ENCODE data around the gene RNF168. TPM values are rescaled to one million over a fixed set of nuclear protein-coding genes. Genes with fewer than 3 reads are reported as not detected.
"Not testable (repeated sequence)": the region's sequence is repeated elsewhere in the genome, so short reads cannot be mapped to it uniquely, and the experiment has no call there.

Gene RNF168
- total and polyA plus RNA-seq, 7 experiments from 2014 or later: 8.5 to 55.9 (median 29.4) TPM

GRCh38 chr3:196431181-196432136 lies 72.1 kb downstream of the RNF168 start:
- peaks cover 0 to 10% (median 0%) of the 10 kb centered on the region in 3 experiments for H3K36me3 ChIP-seq (ENCODE audit: control insufficient read depth in 2 of 3, insufficient read depth in 3 of 3, low read length in 3 of 3)
- H3K4me1 ChIP-seq (ENCODE audit: control insufficient read depth in 2 of 2, insufficient read depth in 2 of 2, low read length in 2 of 2): peaks cover 4 to 6% of the 10 kb centered on the region in 2 donors
- peak overlapping the region; percentile 90 for H3K27ac ChIP-seq (ENCODE audit: low read depth, low read length)
- Mint-ChIP-seq H3K27ac (peak overlapping the region; percentile 68 to 95 (median 81)), H3K27me3 (peaks cover 0 to 2% (median 0%) of the 10 kb centered on the region in 5 donors), H3K36me3 (peaks cover 0 to 11% (median 8%) of the 10 kb centered on the region in 5 donors), H3K4me3 (peak overlapping the region; percentile 81 to 98 (median 86)), H3K4me1 (peaks cover 20 to 47% (median 38%) of the 10 kb centered on the region in 7 donors), H3K9me3 (peaks cover 0 to 6% (median 0%) of the 10 kb centered on the region in 11 donors)
- H3K9me3 ChIP-seq (ENCODE audit: control insufficient read depth in 2 of 3, low read length in 3 of 3): no peaks in the 10 kb centered on the region
- peak; percentile 8 to 65 (median 21) for DNase-seq
- intact Hi-C loops (cut with micrococcal nuclease): loop anchor here (1.0 to 10.0 kb wide), 17 partner anchors 25 to 1123 kb away; partner anchors contain the start of genes CEP19 (in 2 of the 2), FBXO45 (in 2 of the 2), PIGX (in 2 of the 2) and RNF168 (in 2 of the 2)
- ChIA-PET POLR2A (interaction anchor here (0.7 to 1.6 kb wide), 8 partner anchors 8 to 252 kb away, joined by 3 to 11 read pairs (median 4); partner anchors contain the start of gene DYNLT2B), CTCF (interaction anchor here (0.8 kb wide), 1 partner anchor 511 kb away, joined by 3 read pairs; the partner anchor contains the start of gene NCBP2)
- ATAC-seq: peak; percentile 21
- no peaks in the 10 kb centered on the region for H3K27me3 ChIP-seq (ENCODE audit: control insufficient read depth in 2 of 2, insufficient read depth in 2 of 2, low read length in 2 of 2)
- peak overlapping the region; percentile 100 for H3K4me3 ChIP-seq (ENCODE audit: low read length)

GRCh38 chr3:196428041-196428440 lies 75.5 kb downstream of the RNF168 start:
- Mint-ChIP-seq H3K36me3 (peaks cover 0 to 19% (median 16%) of the 10 kb centered on the region in 5 donors), H3K9me3 (peaks cover 0 to 6% (median 0%) of the 10 kb centered on the region in 11 donors), H3K27ac (no peak overlapping the region), H3K4me1 (peaks cover 21 to 70% (median 55%) of the 10 kb centered on the region in 7 donors), H3K4me3 (peak overlapping the region in 1 of 10 donors; percentile 39), H3K27me3 (peaks cover 0 to 2% (median 0%) of the 10 kb centered on the region in 5 donors)
- DNase-seq (no peak), ATAC-seq (no peak)
- no peak overlapping the region for H3K27ac ChIP-seq (ENCODE audit: low read depth, low read length)
- POLR2A ChIA-PET: no interaction called here
- intact Hi-C loops (cut with micrococcal nuclease): no loop called here
- no peaks in the 10 kb centered on the region for H3K9me3 ChIP-seq (ENCODE audit: control insufficient read depth in 2 of 3, low read length in 3 of 3)
- no peaks in the 10 kb centered on the region for H3K27me3 ChIP-seq (ENCODE audit: control insufficient read depth in 2 of 2, insufficient read depth in 2 of 2, low read length in 2 of 2)
- CTCF ChIA-PET: no interaction called here
- H3K4me3 ChIP-seq (ENCODE audit: low read length): no peak overlapping the region
- H3K4me1 ChIP-seq (ENCODE audit: control insufficient read depth in 2 of 2, insufficient read depth in 2 of 2, low read length in 2 of 2): peaks cover 3 to 4% of the 10 kb centered on the region in 2 donors
- H3K36me3 ChIP-seq (ENCODE audit: control insufficient read depth in 2 of 3, insufficient read depth in 3 of 3, low read length in 3 of 3): peaks cover 0 to 10% (median 0%) of the 10 kb centered on the region in 3 experiments

GRCh38 chr3:196424421-196424820 lies 79.1 kb downstream of the RNF168 start:
- H3K27me3 Mint-ChIP-seq; H3K27ac Mint-ChIP-seq; H3K27ac ChIP-seq (ENCODE audit: low read depth, low read length); H3K27me3 ChIP-seq (ENCODE audit: control insufficient read depth in 2 of 2, insufficient read depth in 2 of 2, low read length in 2 of 2); H3K4me3 Mint-ChIP-seq; POLR2A ChIA-PET; intact Hi-C loops (cut with micrococcal nuclease); H3K9me3 ChIP-seq (ENCODE audit: control insufficient read depth in 2 of 3, low read length in 3 of 3); H3K36me3 ChIP-seq (ENCODE audit: control insufficient read depth in 2 of 3, insufficient read depth in 3 of 3, low read length in 3 of 3); ATAC-seq; H3K4me1 ChIP-seq (ENCODE audit: control insufficient read depth in 2 of 2, insufficient read depth in 2 of 2, low read length in 2 of 2); H3K9me3 Mint-ChIP-seq; DNase-seq; H3K4me3 ChIP-seq (ENCODE audit: low read length); CTCF ChIA-PET: not testable (repeated sequence)
- Mint-ChIP-seq H3K36me3 (peaks cover 0 to 26% (median 11%) of the 10 kb centered on the region in 5 donors), H3K4me1 (peaks cover 6 to 81% (median 61%) of the 10 kb centered on the region in 7 donors)

GRCh38 chr3:196423044-196423781 lies 80.4 kb downstream of the RNF168 start:
- intact Hi-C loops (cut with micrococcal nuclease): no loop called here
- peak overlapping the region in 1 of 10 donors; percentile 1 for H3K4me3 Mint-ChIP-seq
- peaks cover 0 to 28% (median 16%) of the 10 kb centered on the region in 5 donors for H3K36me3 Mint-ChIP-seq
- POLR2A ChIA-PET: interaction anchor here (1.1 kb wide), 1 partner anchor 9 kb away, joined by 3 read pairs; the partner anchor contains the start of gene UBXN7
- H3K4me3 ChIP-seq (ENCODE audit: low read length): no peak overlapping the region
- peaks cover 0 to 4% (median 0%) of the 10 kb centered on the region in 3 experiments for H3K36me3 ChIP-seq (ENCODE audit: control insufficient read depth in 2 of 3, insufficient read depth in 3 of 3, low read length in 3 of 3)
- no peaks in the 10 kb centered on the region for H3K27me3 ChIP-seq (ENCODE audit: control insufficient read depth in 2 of 2, insufficient read depth in 2 of 2, low read length in 2 of 2)
- DNase-seq (no peak), ATAC-seq (peak; percentile 20)
- CTCF ChIA-PET: no interaction called here
- peaks cover 0 to 3% (median 0%) of the 10 kb centered on the region in 11 donors for H3K9me3 Mint-ChIP-seq
- H3K27me3 Mint-ChIP-seq: no peaks in the 10 kb centered on the region
- H3K9me3 ChIP-seq (ENCODE audit: control insufficient read depth in 2 of 3, low read length in 3 of 3): no peaks in the 10 kb centered on the region
- peak overlapping the region in 1 of 9 donors; percentile 67 for H3K27ac Mint-ChIP-seq
- no peaks in the 10 kb centered on the region for H3K4me1 ChIP-seq (ENCODE audit: control insufficient read depth in 2 of 2, insufficient read depth in 2 of 2, low read length in 2 of 2)
- H3K27ac ChIP-seq (ENCODE audit: low read depth, low read length): no peak overlapping the region
- peaks cover 9 to 82% (median 66%) of the 10 kb centered on the region in 7 donors for H3K4me1 Mint-ChIP-seq

GRCh38 chr3:196421668-196422067 lies 81.9 kb downstream of the RNF168 start:
- POLR2A ChIA-PET: not testable (repeated sequence)
- CTCF ChIA-PET: interaction anchor here (0.7 kb wide), 1 partner anchor 162 kb away, joined by 10 read pairs; no protein-coding TSS in a partner anchor

GRCh38 chr3:196419386-196419785 lies 84.2 kb downstream of the RNF168 start:
- H3K27ac ChIP-seq (ENCODE audit: low read depth, low read length): no peak overlapping the region
- no peaks in the 10 kb centered on the region for H3K27me3 ChIP-seq (ENCODE audit: control insufficient read depth in 2 of 2, insufficient read depth in 2 of 2, low read length in 2 of 2)
- Mint-ChIP-seq H3K27ac (no peak overlapping the region), H3K4me1 (peaks cover 13 to 77% (median 64%) of the 10 kb centered on the region in 7 donors), H3K27me3 (no peaks in the 10 kb centered on the region), H3K9me3 (peaks cover 0 to 3% (median 0%) of the 10 kb centered on the region in 11 donors), H3K4me3 (no peak overlapping the region), H3K36me3 (peaks cover 0 to 25% (median 11%) of the 10 kb centered on the region in 5 donors)
- ChIA-PET CTCF (no interaction called here), POLR2A (no interaction called here)
- DNase-seq: no peak
- no peak for ATAC-seq
- no peak overlapping the region for H3K4me3 ChIP-seq (ENCODE audit: low read length)
- no peaks in the 10 kb centered on the region for H3K4me1 ChIP-seq (ENCODE audit: control insufficient read depth in 2 of 2, insufficient read depth in 2 of 2, low read length in 2 of 2)
- intact Hi-C loops (cut with micrococcal nuclease): no loop called here
- H3K9me3 ChIP-seq (ENCODE audit: control insufficient read depth in 2 of 3, low read length in 3 of 3): no peaks in the 10 kb centered on the region
- no peaks in the 10 kb centered on the region for H3K36me3 ChIP-seq (ENCODE audit: control insufficient read depth in 2 of 3, insufficient read depth in 3 of 3, low read length in 3 of 3)

More at GRCh38 chr3:196421668-196422067, 81.9 kb downstream of the RNF168 start:
- H3K9me3 ChIP-seq (ENCODE audit: control insufficient read depth in 2 of 3, low read length in 3 of 3); H3K27me3 ChIP-seq (ENCODE audit: control insufficient read depth in 2 of 2, insufficient read depth in 2 of 2, low read length in 2 of 2); H3K27ac Mint-ChIP-seq; H3K36me3 ChIP-seq (ENCODE audit: control insufficient read depth in 2 of 3, insufficient read depth in 3 of 3, low read length in 3 of 3); intact Hi-C loops (cut with micrococcal nuclease); H3K4me1 ChIP-seq (ENCODE audit: control insufficient read depth in 2 of 2, insufficient read depth in 2 of 2, low read length in 2 of 2); H3K27ac ChIP-seq (ENCODE audit: low read depth, low read length); H3K27me3 Mint-ChIP-seq; DNase-seq; H3K9me3 Mint-ChIP-seq; H3K4me3 ChIP-seq (ENCODE audit: low read length); H3K4me3 Mint-ChIP-seq; ATAC-seq: not testable (repeated sequence)
- Mint-ChIP-seq H3K36me3 (peaks cover 0 to 29% (median 11%) of the 10 kb centered on the region in 5 donors), H3K4me1 (peaks cover 8 to 82% (median 64%) of the 10 kb centered on the region in 7 donors)
